Panc1 (cell line): ENCODE data around the gene RNF11. TPM values are rescaled to one million over a fixed set of nuclear protein-coding genes. Genes with fewer than 3 reads are reported as not detected.

Experiments used
- ATAC-seq: fragments of 200-7000 bp; cut with Tn5 transposase; 2 replicates; pipeline ENCODE4 v1.9.1; 2020; ENCODE audit warnings: mild to moderate bottlenecking, moderate library complexity
- BruUV-seq: library from RNA; stranded (reverse); fragments of 400-500 nt; replicated peaks from 2 replicates; lab custom pipeline; 2021; lab: Mats Ljungman, UMichigan
- CTCF ChIA-PET: fragments of 300-600 bp; sonication (Branson Sonifier 250); formaldehyde crosslinking; loops from one replicate; lab custom pipeline; 2022; ENCODE audit warnings: antibody characterized with exemption; lab: Charles Lee
- POLR2A ChIA-PET: fragments of 300-600 bp; sonication (Branson Sonifier 250); formaldehyde crosslinking; loops from one replicate; lab custom pipeline; 2022; ENCODE audit warnings: antibody characterized with exemption; lab: Charles Lee
- DNase-seq: peaks from one replicate; pipeline ENCODE4 v3.0.0-alpha.2; 2010; ENCODE audit warnings: low read depth, low spot score
- H3K27ac ChIP-seq: 2 replicates; pipeline ENCODE4 v1.5.1; 2011; ENCODE audit warnings: mild to moderate bottlenecking, low read length, inconsistent platforms
- H3K27me3 ChIP-seq: fragments of 200-500 bp; sonication (Bioruptor generic); 2 replicates; pipeline ENCODE4 v1.6.0; 2014; ENCODE audit warnings: low read length, inconsistent platforms; ENCODE audit not compliant: control insufficient read depth, insufficient read depth
- H3K36me3 ChIP-seq: fragments of 200-500 bp; sonication (Bioruptor generic); 2 replicates; pipeline ENCODE4 v1.5.1; 2014; ENCODE audit warnings: inconsistent platforms, mild to moderate bottlenecking, low read length, moderate library complexity; ENCODE audit not compliant: control insufficient read depth, insufficient read depth
- H3K4me1 ChIP-seq: 2 replicates; pipeline ENCODE4 v1.5.1; 2011; ENCODE audit warnings: inconsistent platforms, mild to moderate bottlenecking, low read length, moderate library complexity; ENCODE audit not compliant: control insufficient read depth, insufficient read depth
- H3K4me3 ChIP-seq, 2 experiments: 2 replicates each; pipeline ENCODE4 v1.5.1; 2011 to 2012; ENCODE audit warnings: low read depth in 2 of 2, low read length in 2 of 2, mild to moderate bottlenecking in 2 of 2, inconsistent platforms in 1 of 2, moderate library complexity in 1 of 2
- H3K9me3 ChIP-seq: fragments of 200-500 bp; sonication (Bioruptor generic); 2 replicates; pipeline ENCODE4 v1.5.1; 2014; ENCODE audit warnings: low read depth, mild to moderate bottlenecking, inconsistent platforms, low read length, moderate library complexity; ENCODE audit not compliant: control insufficient read depth, insufficient read depth
- POLR2AphosphoS5 ChIP-seq: IDR thresholded peaks from 2 replicates; pipeline ENCODE4 v1.6.1; 2012; ENCODE audit warnings: mild to moderate bottlenecking, low read depth, low read length, moderate library complexity
- SIN3A ChIP-seq: IDR thresholded peaks from 2 replicates; pipeline ENCODE4 v1.6.1; 2012; ENCODE audit warnings: low read depth, mild to moderate bottlenecking, low read length, moderate library complexity, borderline replicate concordance; ENCODE audit not compliant: insufficient read depth
- TCF7L2 ChIP-seq: IDR thresholded peaks from 2 replicates; pipeline ENCODE4 v1.6.1; 2011; ENCODE audit warnings: mild to moderate bottlenecking, low read depth, low read length, inconsistent platforms
- in situ Hi-C: cut with HindIII; loops from 2 replicates; pipeline ENCODE4 v1.10.0; 2016; ENCODE audit warnings: low sequenced_read_pairs, low pct_unique_long_range_greater_than_20kb
- intact Hi-C: fragments of 100-400 bp; cut with micrococcal nuclease; formaldehyde crosslinking; loops from one replicate; pipeline ENCODE4 v1.10.0; 2022; ENCODE audit not compliant: unreplicated experiment
- total RNA-seq: library from RNA; stranded (reverse); gene quantifications from one replicate; pipeline ENCODE4 v1.2.1, GENCODE V29; 2021; ENCODE audit not compliant: unreplicated experiment
- TF ChIP-seq, protein P1 (sequence below): fragments of 450-650 bp; IDR thresholded peaks from 2 replicates; pipeline ENCODE4 v1.5.1; 2017; ENCODE audit warnings: mild to moderate bottlenecking
- TF ChIP-seq, protein P2 (sequence below), 2 experiments: IDR thresholded peaks; 2 replicates each; pipeline ENCODE4 v1.6.1; 2011 to 2012; ENCODE audit warnings: low read depth in 2 of 2, control low read depth in 1 of 2, low read length in 1 of 2, mild to moderate bottlenecking in 1 of 2, moderate library complexity in 1 of 2; ENCODE audit not compliant: insufficient read depth in 1 of 2

RNF11 gene
- total RNA-seq, 1 experiment from 2014 or later = 86.0 TPM

DNA sequence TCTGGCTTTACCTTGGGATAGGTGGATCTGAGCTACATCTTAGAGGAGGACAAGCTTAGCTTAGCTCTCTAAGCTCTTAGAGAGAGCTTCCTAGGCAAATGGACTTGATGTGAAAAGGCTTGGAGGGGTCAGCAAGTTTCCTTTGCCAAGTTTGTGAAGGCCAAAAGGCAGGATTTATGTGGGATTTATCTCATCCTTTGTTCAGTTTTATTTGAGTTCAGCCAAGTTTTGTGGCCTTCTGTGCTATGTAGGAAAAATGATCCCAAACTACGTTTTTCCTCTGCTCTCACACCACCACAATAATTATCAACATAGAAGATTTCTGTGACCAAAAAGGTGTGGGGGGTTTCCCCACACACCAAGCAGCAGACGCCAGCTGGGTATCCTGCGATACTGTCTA, 26.0 kb upstream of the RNF11 start:
- Histone ChIP-seq H3K27ac (no peak overlapping the region), H3K27me3 (no peaks in the 10 kb centered on the region), H3K4me1 (no peaks in the 10 kb centered on the region), H3K4me3 (no peak overlapping the region), H3K9me3 (no peaks in the 10 kb centered on the region), H3K36me3 (no peaks in the 10 kb centered on the region)
- ATAC-seq (no peak), DNase-seq (no peak)
- ChIA-PET POLR2A (no interaction called here), CTCF (interaction anchor here (0.5 kb wide), 1 partner anchor 326 kb away, joined by 3 read pairs; no protein-coding TSS in a partner anchor)
- in situ Hi-C loops = no loop called here
- TF ChIP-seq SIN3A (no peak), TCF7L2 (no peak), POLR2AphosphoS5 (no peak)
- TF ChIP-seq, protein P1, sequence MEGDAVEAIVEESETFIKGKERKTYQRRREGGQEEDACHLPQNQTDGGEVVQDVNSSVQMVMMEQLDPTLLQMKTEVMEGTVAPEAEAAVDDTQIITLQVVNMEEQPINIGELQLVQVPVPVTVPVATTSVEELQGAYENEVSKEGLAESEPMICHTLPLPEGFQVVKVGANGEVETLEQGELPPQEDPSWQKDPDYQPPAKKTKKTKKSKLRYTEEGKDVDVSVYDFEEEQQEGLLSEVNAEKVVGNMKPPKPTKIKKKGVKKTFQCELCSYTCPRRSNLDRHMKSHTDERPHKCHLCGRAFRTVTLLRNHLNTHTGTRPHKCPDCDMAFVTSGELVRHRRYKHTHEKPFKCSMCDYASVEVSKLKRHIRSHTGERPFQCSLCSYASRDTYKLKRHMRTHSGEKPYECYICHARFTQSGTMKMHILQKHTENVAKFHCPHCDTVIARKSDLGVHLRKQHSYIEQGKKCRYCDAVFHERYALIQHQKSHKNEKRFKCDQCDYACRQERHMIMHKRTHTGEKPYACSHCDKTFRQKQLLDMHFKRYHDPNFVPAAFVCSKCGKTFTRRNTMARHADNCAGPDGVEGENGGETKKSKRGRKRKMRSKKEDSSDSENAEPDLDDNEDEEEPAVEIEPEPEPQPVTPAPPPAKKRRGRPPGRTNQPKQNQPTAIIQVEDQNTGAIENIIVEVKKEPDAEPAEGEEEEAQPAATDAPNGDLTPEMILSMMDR = no peak
- TF ChIP-seq, protein P2, sequence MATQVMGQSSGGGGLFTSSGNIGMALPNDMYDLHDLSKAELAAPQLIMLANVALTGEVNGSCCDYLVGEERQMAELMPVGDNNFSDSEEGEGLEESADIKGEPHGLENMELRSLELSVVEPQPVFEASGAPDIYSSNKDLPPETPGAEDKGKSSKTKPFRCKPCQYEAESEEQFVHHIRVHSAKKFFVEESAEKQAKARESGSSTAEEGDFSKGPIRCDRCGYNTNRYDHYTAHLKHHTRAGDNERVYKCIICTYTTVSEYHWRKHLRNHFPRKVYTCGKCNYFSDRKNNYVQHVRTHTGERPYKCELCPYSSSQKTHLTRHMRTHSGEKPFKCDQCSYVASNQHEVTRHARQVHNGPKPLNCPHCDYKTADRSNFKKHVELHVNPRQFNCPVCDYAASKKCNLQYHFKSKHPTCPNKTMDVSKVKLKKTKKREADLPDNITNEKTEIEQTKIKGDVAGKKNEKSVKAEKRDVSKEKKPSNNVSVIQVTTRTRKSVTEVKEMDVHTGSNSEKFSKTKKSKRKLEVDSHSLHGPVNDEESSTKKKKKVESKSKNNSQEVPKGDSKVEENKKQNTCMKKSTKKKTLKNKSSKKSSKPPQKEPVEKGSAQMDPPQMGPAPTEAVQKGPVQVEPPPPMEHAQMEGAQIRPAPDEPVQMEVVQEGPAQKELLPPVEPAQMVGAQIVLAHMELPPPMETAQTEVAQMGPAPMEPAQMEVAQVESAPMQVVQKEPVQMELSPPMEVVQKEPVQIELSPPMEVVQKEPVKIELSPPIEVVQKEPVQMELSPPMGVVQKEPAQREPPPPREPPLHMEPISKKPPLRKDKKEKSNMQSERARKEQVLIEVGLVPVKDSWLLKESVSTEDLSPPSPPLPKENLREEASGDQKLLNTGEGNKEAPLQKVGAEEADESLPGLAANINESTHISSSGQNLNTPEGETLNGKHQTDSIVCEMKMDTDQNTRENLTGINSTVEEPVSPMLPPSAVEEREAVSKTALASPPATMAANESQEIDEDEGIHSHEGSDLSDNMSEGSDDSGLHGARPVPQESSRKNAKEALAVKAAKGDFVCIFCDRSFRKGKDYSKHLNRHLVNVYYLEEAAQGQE (IDR thresholded peaks at IDR 0.05; ENCODE audit: insufficient read depth in 1 of 2, low read depth in 2 of 2, low read length in 1 of 2) = no peak
- BruUV-seq = no TSS peak
- intact Hi-C loops = no loop called here

DNA sequence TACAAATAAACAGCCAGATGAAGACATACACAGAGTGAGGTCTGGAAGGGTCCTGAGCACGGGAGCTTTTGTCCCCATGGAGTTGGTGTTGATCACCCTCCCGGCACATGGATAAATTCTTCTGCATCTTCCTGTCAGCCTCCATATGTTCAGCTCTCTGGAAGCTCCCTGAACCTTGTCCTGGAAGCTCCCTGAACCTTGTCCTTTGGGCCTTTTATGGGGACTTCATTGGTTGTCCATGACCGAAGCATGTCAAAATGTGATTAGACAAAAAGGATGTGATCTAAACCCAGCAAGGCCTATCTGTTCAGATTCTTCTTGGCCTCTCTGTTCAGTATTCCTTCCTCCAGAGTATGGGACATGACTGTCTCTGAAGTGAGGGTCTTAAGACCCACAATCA, 25.4 kb upstream of the RNF11 start:
- no peak for TF ChIP-seq TCF7L2
- TF ChIP-seq, protein P2 (IDR thresholded peaks at IDR 0.05; ENCODE audit: insufficient read depth in 1 of 2, low read depth in 2 of 2, low read length in 1 of 2) = no peak
- no peak for TF ChIP-seq POLR2AphosphoS5
- no peak for TF ChIP-seq SIN3A
- TF ChIP-seq, protein P1 = no peak
- Histone ChIP-seq H3K27me3 (no peaks in the 10 kb centered on the region), H3K9me3 (no peaks in the 10 kb centered on the region), H3K36me3 (no peaks in the 10 kb centered on the region), H3K4me3 (no peak overlapping the region), H3K4me1 (no peaks in the 10 kb centered on the region), H3K27ac (no peak overlapping the region)
- CTCF ChIA-PET = no interaction called here
- DNase-seq (no peak), ATAC-seq (no peak)
- POLR2A ChIA-PET = no interaction called here
- no TSS peak for BruUV-seq
- intact Hi-C loops (no loop called here), in situ Hi-C loops (no loop called here)
